Measurements from ENCODE around the gene RBM25.

RBM25 gene

GRCh38 chr14:73145371-73145770, 87.0 kb downstream of the RBM25 start:
- H3K4me3 Mint-ChIP-seq: no peak overlapping the region
- peaks cover 18% of the 10 kb centered on the region for H3K4me1 Mint-ChIP-seq
- no peak for DNase-seq
- H3K9me3 Mint-ChIP-seq: no peaks in the 10 kb centered on the region
- H3K27me3 Mint-ChIP-seq (ENCODE audit: low read depth, poor library complexity): no peaks in the 10 kb centered on the region
- TF ChIP-seq CTCF (IDR thresholded peaks at IDR 0.05): no peak
- no peak overlapping the region for H3K27ac Mint-ChIP-seq
- peaks cover 38% of the 10 kb centered on the region for H3K36me3 Mint-ChIP-seq (ENCODE audit: low read depth)

- peaks cover 18% of the 10 kb centered on the region for H3K4me1 Mint-ChIP-seq
Measured at GRCh38 chr14:73146111-73146510, 87.8 kb downstream of the RBM25 start.

GRCh38 chr14:73149753-73150152, 91.4 kb downstream of the RBM25 start:
- Mint-ChIP-seq H3K36me3 (ENCODE audit: low read depth) (peaks cover 61% of the 10 kb centered on the region), H3K4me3 (no peak overlapping the region), H3K9me3 (no peaks in the 10 kb centered on the region), H3K27me3 (ENCODE audit: low read depth, poor library complexity) (no peaks in the 10 kb centered on the region), H3K27ac (no peak overlapping the region), H3K4me1 (peaks cover 3% of the 10 kb centered on the region)
- no peak for TF ChIP-seq CTCF (IDR thresholded peaks at IDR 0.05)
- no peak for DNase-seq

More at GRCh38 chr14:73146111-73146510, 87.8 kb downstream of the RBM25 start:
- Mint-ChIP-seq H3K27ac (no peak overlapping the region), H3K27me3 (ENCODE audit: low read depth, poor library complexity) (no peaks in the 10 kb centered on the region), H3K36me3 (ENCODE audit: low read depth) (peaks cover 35% of the 10 kb centered on the region), H3K4me3 (no peak overlapping the region), H3K9me3 (no peaks in the 10 kb centered on the region)
- no peak for TF ChIP-seq CTCF (IDR thresholded peaks at IDR 0.05)
- no peak for DNase-seq

GRCh38 chr14:73153272-73153671, 94.9 kb downstream of the RBM25 start:
- no peak overlapping the region for H3K4me3 Mint-ChIP-seq
- H3K27ac Mint-ChIP-seq: no peak overlapping the region
- no peaks in the 10 kb centered on the region for H3K9me3 Mint-ChIP-seq
- DNase-seq: no peak
- H3K36me3 Mint-ChIP-seq (ENCODE audit: low read depth): peaks cover 73% of the 10 kb centered on the region
- no peaks in the 10 kb centered on the region for H3K27me3 Mint-ChIP-seq (ENCODE audit: low read depth, poor library complexity)
- no peak for TF ChIP-seq CTCF (IDR thresholded peaks at IDR 0.05)
- H3K4me1 Mint-ChIP-seq: no peaks in the 10 kb centered on the region

- no peak overlapping the region for H3K27ac Mint-ChIP-seq
- H3K9me3 Mint-ChIP-seq: no peaks in the 10 kb centered on the region
- peaks cover 4% of the 10 kb centered on the region for H3K4me1 Mint-ChIP-seq
- no peaks in the 10 kb centered on the region for H3K27me3 Mint-ChIP-seq (ENCODE audit: low read depth, poor library complexity)
- peaks cover 68% of the 10 kb centered on the region for H3K36me3 Mint-ChIP-seq (ENCODE audit: low read depth)
- no peak for TF ChIP-seq CTCF (IDR thresholded peaks at IDR 0.05)
- no peak for DNase-seq
- H3K4me3 Mint-ChIP-seq: no peak overlapping the region
Measured at GRCh38 chr14:73162251-73162650, 103.9 kb downstream of the RBM25 start.

GRCh38 chr14:73166399-73166798, 108.1 kb downstream of the RBM25 start:
- no peak for TF ChIP-seq CTCF (IDR thresholded peaks at IDR 0.05)
- H3K36me3 Mint-ChIP-seq (ENCODE audit: low read depth): peaks cover 65% of the 10 kb centered on the region
- no peak overlapping the region for H3K27ac Mint-ChIP-seq
- H3K9me3 Mint-ChIP-seq: no peaks in the 10 kb centered on the region
- no peaks in the 10 kb centered on the region for H3K27me3 Mint-ChIP-seq (ENCODE audit: low read depth, poor library complexity)
- peaks cover 3% of the 10 kb centered on the region for H3K4me1 Mint-ChIP-seq
- DNase-seq: no peak
- H3K4me3 Mint-ChIP-seq: no peak overlapping the region

Measured in nephron progenitor cell (in vitro differentiated cells).